ENCODE measurements around the gene MAGI2. TPM values are rescaled to one million over a fixed set of nuclear protein-coding genes. Genes with fewer than 3 reads are reported as not detected.

The MAGI2 gene
- total RNA-seq, 1 donor from 2014 or later: 6.3 TPM

DNA sequence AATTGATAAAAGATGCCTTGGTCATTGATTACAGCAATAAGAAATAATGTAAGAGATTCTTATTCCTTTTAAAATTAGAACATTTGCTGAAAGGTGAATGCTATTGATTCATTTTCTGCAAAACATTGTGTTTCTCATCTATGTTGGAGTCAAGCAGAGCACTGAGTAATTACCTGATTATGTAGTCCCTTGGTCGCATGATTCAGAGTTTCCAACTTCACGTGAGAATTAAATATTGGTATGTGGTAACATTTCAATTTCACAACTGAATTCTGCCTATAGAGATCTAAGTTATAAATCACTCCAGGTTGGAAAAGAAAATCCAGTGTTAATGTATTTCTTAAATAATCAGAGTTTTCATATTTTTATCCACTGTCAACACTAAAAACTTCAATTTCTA lies 953.5 kb downstream of the MAGI2 start:
- no peak for DNase-seq (ENCODE audit: low spot score)
- intact Hi-C loops (cut with DNase I): no loop called here

DNA sequence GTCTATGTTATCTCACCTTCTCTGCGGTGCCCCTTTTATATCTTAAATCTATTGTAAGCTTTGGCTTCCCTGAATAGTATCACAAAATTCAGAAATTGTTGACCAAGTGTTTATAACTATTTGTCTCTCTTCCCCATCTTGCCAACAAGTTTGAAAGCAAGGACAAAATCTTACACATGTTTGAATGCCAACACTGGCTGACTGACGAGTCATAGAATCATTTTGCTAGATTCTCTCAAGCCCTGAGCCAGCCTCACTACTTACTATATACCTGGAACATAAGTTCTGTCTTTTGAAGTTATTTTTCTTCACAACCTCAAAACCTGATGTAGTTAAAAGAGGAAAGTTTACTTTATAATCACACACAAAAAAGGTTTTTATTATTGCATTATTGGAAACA lies 954.2 kb downstream of the MAGI2 start:
- no peak for DNase-seq (ENCODE audit: low spot score)
- intact Hi-C loops (cut with DNase I): no loop called here

DNA sequence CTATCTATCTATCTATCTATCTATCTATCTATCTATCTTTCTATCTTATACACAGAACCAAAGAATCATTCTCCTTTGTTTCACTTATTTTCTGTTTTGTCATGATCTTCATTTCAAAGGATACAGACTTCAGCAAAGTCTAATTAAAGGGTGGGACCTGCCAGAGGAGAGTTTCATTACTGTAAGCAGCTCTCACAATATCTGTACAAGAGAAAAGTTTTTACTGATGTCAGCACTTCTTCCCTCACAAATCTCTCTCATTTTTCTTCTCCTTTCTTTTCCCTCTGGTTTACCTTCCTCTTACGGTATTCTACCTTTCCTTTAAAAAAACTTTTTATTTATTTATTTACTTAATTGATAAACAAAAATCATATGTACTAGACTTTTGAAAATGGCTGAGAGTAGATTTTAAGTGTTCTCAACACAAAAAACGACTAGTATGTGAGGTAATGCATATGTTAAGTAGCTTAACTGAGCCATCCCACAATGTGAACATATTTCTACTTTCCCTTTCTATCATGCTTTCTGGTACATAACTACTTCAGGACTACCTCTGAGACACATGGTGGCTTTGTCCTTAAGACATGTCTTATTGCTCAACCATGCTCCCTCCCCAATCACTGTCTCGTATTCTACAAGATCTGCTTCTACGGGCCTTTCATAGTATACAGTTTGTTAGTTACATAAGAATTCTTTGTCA lies 955.6 kb downstream of the MAGI2 start:
- intact Hi-C loops (cut with DNase I): no loop called here
- DNase-seq (ENCODE audit: low spot score): no peak

DNA sequence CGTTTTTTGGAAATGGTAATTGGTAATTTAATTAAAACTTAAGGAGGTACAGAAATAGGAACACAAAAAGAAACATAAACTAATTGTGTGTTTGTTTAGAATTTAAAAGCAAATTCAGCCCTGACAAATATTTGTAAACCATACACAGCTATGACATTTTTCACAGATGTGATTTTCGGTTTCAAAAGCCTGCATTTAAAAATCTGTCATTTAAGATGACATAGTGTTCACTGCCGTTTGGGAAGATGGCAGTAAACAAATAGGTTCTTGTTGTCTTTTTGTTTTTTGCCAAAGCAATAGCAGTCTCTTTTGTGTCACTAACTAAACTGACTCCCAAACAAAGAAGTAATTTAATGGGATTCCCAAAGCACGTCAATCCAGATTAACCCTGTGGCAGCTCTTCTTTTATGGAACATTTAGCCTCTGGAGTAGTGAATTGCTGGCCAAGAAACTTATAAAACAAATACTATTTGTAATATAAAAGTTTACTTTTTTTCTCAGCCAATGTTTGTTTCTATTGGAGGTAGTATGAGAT lies 957.3 kb downstream of the MAGI2 start:
- intact Hi-C loops (cut with DNase I): no loop called here
- no peak for DNase-seq (ENCODE audit: low spot score)

DNA sequence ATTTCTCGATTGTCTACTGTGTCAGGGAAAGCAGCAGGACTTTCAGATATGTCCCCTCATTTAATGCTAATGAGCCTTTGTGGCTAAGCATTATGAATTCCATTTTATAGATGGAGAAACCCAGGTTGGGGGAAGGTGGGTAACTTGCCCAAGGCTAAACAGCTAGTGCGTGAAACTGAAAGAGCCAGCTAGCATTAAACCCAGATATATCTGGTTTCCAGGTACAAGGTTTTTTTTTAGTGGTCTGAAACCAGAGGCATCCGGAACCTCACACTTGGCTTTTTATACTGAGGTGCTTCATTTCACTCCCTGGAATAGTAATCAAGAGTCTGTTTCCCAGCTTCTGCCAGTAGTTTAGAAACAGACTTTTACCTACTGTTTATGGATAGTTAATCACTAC lies 960.1 kb downstream of the MAGI2 start:
- intact Hi-C loops (cut with DNase I): no loop called here
- DNase-seq (ENCODE audit: low spot score): no peak

DNA sequence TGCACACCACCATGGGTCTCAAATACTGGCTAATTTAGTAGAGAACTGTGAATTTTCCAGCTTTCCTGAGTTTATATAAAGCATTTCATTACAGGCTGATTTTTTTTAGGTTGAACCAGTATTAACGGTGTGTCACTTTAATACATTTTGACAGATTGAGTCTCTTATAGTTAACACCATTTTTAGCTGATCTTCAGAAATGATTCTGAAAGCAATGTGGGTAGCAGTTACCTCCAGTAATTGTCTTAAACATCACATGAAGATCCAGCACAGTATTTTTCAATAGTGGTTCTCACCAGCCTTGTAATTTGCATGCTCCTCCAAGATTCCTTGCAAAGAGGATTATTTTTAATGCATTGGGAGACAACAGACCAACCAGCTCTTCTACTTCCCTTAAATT lies 961.3 kb downstream of the MAGI2 start:
- DNase-seq (ENCODE audit: low spot score): no peak
- intact Hi-C loops (cut with DNase I): no loop called here

DNA sequence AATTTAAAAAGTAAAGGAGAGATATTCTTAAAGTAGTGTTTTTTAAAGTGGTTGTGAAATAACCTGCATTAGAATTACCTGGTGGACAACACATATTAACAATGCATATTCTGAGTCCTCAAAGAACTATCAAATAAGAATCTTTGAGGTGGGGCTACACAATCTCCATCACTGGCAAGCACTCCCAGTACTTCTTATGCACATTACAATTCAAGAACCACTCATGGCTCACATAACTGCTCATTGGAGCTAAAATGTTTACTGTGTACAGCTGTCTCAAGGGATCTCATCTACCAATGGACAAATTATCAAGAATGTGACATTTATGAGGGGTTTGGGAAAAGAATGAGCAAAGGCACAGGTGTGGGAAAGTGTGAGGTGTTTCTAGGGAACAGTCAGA lies 962.9 kb downstream of the MAGI2 start:
- intact Hi-C loops (cut with DNase I): no loop called here
- DNase-seq (ENCODE audit: low spot score): no peak

DNA sequence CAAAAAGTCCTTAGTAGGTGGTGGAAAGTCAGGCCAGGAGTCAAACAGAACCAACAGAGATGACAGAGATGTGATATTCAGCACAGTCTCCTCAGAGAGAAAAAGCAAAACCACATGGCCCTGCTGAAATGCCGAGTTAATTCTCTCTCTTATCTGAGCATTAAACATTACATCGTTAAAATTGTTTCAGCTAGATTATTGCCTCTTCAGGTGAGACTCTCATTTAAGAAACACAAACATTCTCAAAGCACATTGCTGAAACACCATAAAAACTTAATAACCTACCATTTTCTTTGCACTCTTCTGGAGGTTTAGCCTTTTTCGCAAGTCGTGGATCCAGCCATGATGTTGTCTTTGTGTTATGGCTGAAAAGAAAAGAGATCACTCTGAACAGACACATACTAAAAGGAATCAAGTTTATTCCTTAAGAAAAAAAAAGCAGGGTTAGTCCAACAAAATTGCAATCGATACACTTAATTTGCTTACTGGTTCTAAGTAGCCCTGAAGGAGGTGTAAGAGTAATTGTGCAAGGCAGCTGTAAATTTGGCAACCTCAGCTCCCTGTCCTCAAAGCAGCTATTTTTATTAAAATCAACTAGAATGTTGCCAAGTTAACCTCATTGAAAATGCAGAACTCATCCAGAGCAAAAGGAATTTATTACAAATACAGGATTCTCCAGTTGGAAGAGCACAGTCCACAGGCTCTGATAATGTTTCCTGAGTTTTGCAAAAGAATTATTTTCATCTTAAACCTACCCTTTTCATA lies 963.8 kb downstream of the MAGI2 start:
- intact Hi-C loops (cut with DNase I): no loop called here
- DNase-seq (ENCODE audit: low spot score): no peak

DNA sequence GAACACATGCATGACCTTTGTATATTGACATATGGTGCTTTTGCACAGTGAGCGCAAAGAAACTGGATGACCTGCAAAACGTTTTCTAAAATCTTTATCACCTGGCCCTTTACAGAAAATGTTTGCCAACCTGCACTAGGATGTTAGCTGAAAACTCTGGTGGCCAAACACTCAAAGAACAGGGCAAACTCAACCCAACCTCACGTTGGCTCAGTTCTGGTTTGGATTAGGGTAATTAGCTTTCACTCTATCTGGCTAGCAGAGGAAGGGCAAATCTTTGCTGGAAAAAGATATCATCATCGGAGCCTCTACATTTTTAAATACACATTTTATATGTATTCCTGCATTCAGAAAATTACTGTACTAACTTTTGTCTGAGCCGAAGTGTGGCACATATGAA lies 966.0 kb downstream of the MAGI2 start:
- no peak for DNase-seq (ENCODE audit: low spot score)
- intact Hi-C loops (cut with DNase I): no loop called here

DNA sequence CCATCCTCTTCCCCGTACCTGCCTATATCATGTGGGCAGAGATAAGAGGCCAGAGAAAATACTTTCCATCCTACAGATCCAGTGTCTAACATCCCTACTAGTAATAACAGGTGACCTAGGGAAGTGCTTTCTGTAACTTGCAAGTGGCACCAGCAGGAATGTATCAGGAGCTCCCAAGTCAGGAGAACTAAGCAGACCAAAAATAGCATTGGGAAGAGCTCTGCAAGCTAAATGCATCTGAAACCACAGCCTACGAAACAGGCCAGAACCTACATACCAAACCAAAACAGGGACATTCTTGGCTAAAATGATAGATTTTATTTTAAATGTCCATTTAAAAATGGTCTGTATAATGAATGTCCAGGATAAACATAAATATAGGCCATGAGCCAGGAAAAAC lies 974.1 kb downstream of the MAGI2 start:
- intact Hi-C loops (cut with DNase I): no loop called here
- no peak for DNase-seq (ENCODE audit: low spot score)

DNA sequence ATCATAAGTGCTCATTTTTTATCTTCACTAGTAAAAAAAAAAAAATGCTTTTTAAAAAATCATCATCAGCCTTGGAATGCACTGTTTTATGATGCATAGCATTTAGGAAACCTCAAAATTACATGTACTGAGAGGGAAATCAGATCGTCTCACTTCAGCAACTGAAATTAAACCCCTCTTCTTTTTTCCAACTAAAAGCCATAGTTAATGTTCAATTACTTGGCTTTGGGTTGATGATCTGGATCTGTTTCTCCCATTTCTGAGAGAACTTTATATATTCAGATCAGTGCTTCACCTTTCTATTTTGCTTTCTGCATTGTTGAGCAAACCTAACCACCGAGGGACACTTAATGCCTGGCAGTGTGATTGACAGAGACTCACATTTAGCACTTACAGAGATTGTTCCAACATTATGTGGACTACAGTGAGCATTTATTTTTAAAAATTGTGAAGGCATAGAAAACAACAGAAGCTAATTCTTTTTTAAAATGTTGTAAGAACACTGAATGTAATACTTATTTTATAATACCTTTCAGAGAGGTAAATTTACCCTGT lies 976.5 kb downstream of the MAGI2 start:
- no peak for DNase-seq (ENCODE audit: low spot score)
- intact Hi-C loops (cut with DNase I): no loop called here

DNA sequence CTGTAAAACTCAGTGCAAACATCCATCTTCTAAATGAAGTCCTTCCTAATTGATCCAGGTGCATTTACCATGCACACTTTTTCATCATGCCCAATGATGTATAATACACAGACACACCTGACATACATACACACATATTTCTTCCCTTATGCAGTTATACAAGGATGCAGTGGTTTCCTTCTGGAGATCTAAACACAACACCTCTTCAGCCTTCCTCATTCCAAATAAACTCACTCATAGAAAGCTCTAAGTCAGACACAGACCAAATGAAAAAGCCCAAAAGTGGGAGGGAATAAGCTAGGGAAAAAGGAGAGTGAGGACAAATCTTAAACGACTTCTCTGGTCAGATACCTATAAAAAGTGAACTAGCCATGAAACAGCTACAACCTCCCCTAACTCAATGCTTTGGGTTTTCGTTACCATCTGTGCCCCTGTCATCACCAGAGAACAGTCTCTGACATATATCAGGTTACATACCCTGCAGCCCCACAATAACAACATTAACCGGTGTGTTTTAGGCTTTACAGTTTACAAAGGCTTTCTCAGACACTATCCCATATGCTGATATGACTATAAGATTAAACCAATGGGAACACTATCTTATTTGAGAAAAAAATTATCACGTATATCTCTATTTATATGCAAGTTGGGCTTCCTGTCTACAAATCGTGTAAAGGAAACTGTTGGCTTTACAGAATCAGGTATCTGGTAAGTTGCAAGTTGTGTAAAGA lies 979.7 kb downstream of the MAGI2 start:
- no peak for DNase-seq (ENCODE audit: low spot score)
- intact Hi-C loops (cut with DNase I): no loop called here

DNA sequence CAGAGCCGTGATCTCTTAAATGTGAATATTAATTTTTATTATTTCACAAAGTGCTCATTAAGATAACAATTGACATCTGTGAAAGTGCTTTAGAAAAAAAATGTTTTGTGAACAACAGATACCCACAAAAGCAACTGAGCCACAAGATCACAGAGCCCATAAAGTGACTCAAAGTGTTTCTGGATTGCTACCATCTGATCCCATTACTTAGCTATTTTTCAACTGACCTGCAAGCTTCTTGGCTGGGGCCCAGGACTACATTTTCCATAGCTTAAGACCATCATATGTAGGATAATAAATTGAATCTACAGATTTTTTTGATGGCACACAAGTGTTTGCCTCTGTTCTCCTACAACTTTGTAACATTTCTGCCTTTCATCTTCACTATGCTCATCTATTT lies 980.4 kb downstream of the MAGI2 start:
- intact Hi-C loops (cut with DNase I): no loop called here
- no peak for DNase-seq (ENCODE audit: low spot score)

DNA sequence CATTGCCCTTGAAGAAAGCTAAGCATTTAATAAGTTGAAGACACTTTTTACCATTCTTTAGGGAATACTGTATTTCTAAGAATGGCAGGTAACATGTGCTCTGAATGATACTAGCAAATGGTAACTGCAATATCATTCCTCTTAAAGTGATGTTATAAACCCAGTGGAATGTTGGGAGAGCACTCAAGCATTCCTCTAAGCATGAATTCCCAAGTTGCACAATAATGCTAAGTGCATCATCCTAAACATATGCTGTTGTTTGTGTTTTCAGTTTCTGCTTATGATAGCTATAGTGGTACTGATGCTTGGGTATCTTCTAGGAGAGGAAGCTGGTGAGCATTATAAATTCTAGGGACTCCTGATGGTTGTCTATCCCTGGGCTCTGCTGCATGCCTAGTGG lies 980.9 kb downstream of the MAGI2 start:
- intact Hi-C loops (cut with DNase I): no loop called here

DNA sequence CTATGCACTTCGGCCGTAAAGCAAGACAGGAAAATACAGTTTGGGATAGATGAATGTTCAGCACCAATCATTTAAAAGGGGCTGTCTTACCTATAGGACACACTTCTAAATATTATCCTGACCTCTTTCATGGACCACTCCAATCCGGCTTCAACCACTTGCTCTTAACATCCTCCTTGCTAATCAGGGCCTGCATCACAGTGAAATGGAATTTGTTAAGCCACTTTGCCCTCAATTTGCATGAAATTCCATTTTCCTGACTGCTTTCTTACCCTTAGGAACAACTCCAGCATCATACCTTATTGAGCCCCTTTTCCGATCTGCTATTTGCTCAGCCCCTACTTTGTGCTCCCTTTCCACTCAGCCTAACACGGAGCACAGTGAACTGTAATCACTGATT lies 987.6 kb downstream of the MAGI2 start:
- intact Hi-C loops (cut with DNase I): no loop called here
- no peak for DNase-seq (ENCODE audit: low spot score)

More for the DNA sequence above, 980.9 kb downstream of the MAGI2 start:
- no peak for DNase-seq (ENCODE audit: low spot score)

DNA sequence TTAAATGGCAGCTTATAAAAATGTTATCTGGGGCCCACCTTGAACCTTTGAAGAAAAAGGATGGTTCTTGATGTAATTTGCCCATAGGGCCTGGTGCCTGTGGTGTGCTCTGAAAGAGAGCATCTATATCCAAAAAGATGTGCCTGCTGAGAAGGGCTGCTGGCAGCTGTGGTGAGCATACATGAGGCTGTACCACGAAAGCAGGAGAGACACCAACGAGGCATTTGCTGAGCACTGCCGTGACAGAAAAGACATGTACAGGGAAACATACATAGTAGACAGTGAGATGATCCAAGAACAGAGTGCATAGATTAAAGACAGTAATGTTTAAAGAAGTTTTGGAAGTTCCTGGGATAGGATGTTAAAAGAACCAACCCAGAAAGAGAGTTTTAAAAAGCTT lies 990.4 kb downstream of the MAGI2 start:
- DNase-seq (ENCODE audit: low spot score): no peak
- intact Hi-C loops (cut with DNase I): no loop called here

DNA sequence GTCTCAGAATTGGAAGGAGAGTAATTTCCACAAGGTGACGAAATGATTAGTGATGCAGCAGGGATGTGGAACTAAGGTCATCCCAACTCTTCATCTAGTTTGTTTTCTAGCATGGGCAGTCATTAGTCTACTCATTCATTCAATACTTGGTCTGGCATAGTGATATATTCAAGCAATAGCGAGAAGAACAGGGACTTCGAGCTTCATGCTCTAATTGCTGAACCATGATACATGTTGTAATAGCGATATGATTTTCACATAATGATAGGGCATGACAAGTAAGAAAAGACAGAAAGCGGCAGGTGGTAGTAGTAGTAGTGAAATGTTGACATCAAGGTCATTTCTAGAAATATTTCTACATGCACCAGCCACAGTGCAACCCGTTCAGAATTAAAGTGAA lies 1002.8 kb downstream of the MAGI2 start:
- no peak for DNase-seq (ENCODE audit: low spot score)
- intact Hi-C loops (cut with DNase I): no loop called here

DNA sequence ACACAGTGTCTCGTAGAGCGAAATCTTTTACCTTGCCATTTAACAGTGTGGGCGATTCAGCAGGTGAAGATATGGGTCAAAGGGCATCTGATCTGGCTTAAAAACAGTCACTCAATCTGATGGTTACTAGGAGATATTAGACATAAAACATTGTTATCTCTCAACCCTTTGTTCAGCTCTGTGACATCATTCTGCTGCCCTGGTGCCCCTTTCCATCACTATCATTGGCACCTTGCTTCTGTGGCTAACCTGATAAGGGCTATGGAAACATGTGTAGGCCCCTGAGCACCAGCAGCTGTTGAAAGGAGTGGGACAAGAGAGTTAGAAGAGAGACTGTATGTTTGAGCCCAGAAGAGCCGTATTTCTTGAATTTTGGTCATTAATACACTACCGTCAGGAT lies 1004.6 kb downstream of the MAGI2 start:
- no peak for DNase-seq (ENCODE audit: low spot score)
- intact Hi-C loops (cut with DNase I): no loop called here

DNA sequence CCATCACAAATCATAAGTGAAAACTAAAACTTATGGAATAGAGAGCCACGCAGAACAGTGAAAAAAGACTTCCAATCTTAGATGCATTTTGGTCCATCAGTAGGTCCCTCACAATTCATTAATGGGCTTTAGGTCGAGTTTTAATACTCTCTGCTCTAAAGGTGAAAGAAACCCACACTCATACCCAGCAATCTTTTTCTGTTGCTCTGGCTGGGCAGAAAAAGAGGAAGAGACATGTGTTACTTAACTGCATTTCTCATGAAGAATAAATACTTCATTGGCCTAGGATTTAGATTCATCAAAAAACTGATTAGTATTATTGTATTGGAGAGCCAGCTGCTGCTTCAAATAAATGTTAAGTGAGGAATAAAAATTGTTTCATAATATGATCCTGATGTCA lies 1009.2 kb downstream of the MAGI2 start:
- no peak for DNase-seq (ENCODE audit: low spot score)
- intact Hi-C loops (cut with DNase I): no loop called here

DNA sequence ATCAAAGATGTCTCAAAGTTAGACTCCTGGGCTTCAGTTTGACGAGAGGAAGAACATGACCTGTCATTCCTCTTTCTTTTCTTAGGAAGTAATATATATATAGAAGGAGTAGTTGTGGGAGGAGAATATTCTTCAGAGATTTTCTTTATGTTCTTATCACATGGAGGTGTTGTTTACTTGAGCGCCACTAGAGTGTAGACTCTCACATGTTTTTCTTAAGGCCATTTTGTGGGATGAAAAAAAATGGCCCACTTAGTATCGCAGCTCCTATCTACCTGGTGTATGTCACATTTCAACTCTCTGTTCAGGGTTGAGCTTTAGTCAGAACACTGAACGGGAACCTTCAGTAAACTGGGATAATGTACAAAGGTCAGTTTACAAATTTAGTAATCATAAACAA lies 1009.7 kb downstream of the MAGI2 start:
- intact Hi-C loops (cut with DNase I): no loop called here

More for the DNA sequence above, 1009.7 kb downstream of the MAGI2 start:
- DNase-seq (ENCODE audit: low spot score): no peak
